ENCODE results near the gene CASP7.

CASP7 gene

GRCh38 chr10:113712755-113713639, 33.3 kb downstream of the CASP7 start:
- no peak for DNase-seq

- no peak for DNase-seq
These were observed 33.9 kb downstream of the CASP7 start for GRCh38 chr10:113713640-113713982.

- DNase-seq, result no peak
These were observed 36.6 kb downstream of the CASP7 start for GRCh38 chr10:113716109-113716910.

GRCh38 chr10:113718969-113719822, 39.5 kb downstream of the CASP7 start:
- DNase-seq, result no peak

GRCh38 chr10:113720386-113720785, 40.7 kb downstream of the CASP7 start:
- no peak for DNase-seq

GRCh38 chr10:113732160-113732881, 52.6 kb downstream of the CASP7 start:
- DNase-seq, result no peak

- DNase-seq, result no peak
These were observed 53.3 kb downstream of the CASP7 start for GRCh38 chr10:113732966-113733365.

GRCh38 chr10:113733635-113734034, 53.9 kb downstream of the CASP7 start:
- no peak for DNase-seq

- DNase-seq, result no peak
These were observed 56.2 kb downstream of the CASP7 start for GRCh38 chr10:113735913-113736312.

GRCh38 chr10:113736576-113736975, 56.9 kb downstream of the CASP7 start:
- no peak for DNase-seq

- no peak for DNase-seq
These were observed 59.3 kb downstream of the CASP7 start for GRCh38 chr10:113739031-113739430.

GRCh38 chr10:113739577-113739976, 59.9 kb downstream of the CASP7 start:
- DNase-seq, result no peak

- no peak for DNase-seq
These were observed 61.1 kb downstream of the CASP7 start for GRCh38 chr10:113740850-113741249.

- DNase-seq, result no peak
These were observed 62.8 kb downstream of the CASP7 start for GRCh38 chr10:113742466-113742865.

- DNase-seq, result no peak
These were observed 63.9 kb downstream of the CASP7 start for GRCh38 chr10:113743594-113743993.

- DNase-seq, result no peak
These were observed 65.7 kb downstream of the CASP7 start for GRCh38 chr10:113745374-113745773.

GRCh38 chr10:113746217-113746957, 66.7 kb downstream of the CASP7 start:
- no peak for DNase-seq

- no peak for DNase-seq
These were observed 71.5 kb downstream of the CASP7 start, which contains the start of gene PLEKHS1 for GRCh38 chr10:113751181-113751732. Gene PLEKHS1 (plus strand): TSS chr10:113751682. CDS start chr10:113755278, 3,596 bp downstream.

- no peak for DNase-seq
These were observed 72.8 kb downstream of the CASP7 start for GRCh38 chr10:113752553-113752952.

GRCh38 chr10:113753020-113753692, 73.4 kb downstream of the CASP7 start:
- DNase-seq, result no peak

- no peak for DNase-seq
These were observed 74.4 kb downstream of the CASP7 start for GRCh38 chr10:113754125-113754524.
